OCI-LY7 (cell line): ENCODE results near the gene KCNQ5.

Experiments
- CTCF ChIP-seq: fragments of 200-600 bp; sonication (generic); conservative IDR thresholded peaks from 2 replicates; pipeline ENCODE4 v1.5.1; 2014; ENCODE audit warnings: mild to moderate bottlenecking, antibody characterized with exemption, low read length, moderate library complexity, mixed read lengths
- EZH2phosphoT487 ChIP-seq: fragments of 200-600 bp; sonication (generic); IDR thresholded peaks from 2 replicates; pipeline ENCODE4 v1.6.1; 2018; ENCODE audit warnings: low read depth, borderline replicate concordance, mild to moderate bottlenecking, mixed run types, antibody characterized with exemption, low read length, moderate library complexity, mixed read lengths

GRCh38 chr6:72643214-72643613 lies 21.4 kb downstream of the KCNQ5 start:
- TF ChIP-seq CTCF = no peak
- no peak for TF ChIP-seq EZH2phosphoT487
